Astrocyte (in vitro differentiated cells and primary cell): ENCODE data around the gene DNHD1. TPM values are rescaled to one million over a fixed set of nuclear protein-coding genes. Genes with fewer than 3 reads are reported as not detected.

Experiments
- DNase-seq: peaks from one replicate; pipeline ENCODE4 v3.0.0-alpha.2; 2010; ENCODE audit warnings: low read depth
- FAIRE-seq: peaks from 2 replicates; lab custom pipeline; 2011; peaks lifted over from hg19 to GRCh38; lab: Jason Lieb, UNC
- H2AFZ ChIP-seq: 2 replicates; pipeline ENCODE4 v1.6.0; 2012; ENCODE audit warnings: low read depth, low read length, inconsistent platforms
- H3K27ac ChIP-seq: 2 replicates; pipeline ENCODE4 v1.5.1; 2011; ENCODE audit warnings: low read depth, low read length, inconsistent platforms
- H3K27me3 ChIP-seq: 2 replicates; pipeline ENCODE4 v1.6.0; 2011; ENCODE audit warnings: low read length, inconsistent platforms; ENCODE audit not compliant: insufficient read depth
- H3K36me3 ChIP-seq: 2 replicates; pipeline ENCODE4 v1.5.1; 2011; ENCODE audit warnings: low read length, inconsistent platforms; ENCODE audit not compliant: insufficient read depth
- H3K4me1 ChIP-seq: 2 replicates; pipeline ENCODE4 v1.5.1; 2011; ENCODE audit warnings: low read length, inconsistent platforms; ENCODE audit not compliant: insufficient read depth
- H3K4me2 ChIP-seq: 2 replicates; pipeline ENCODE4 v1.6.0; 2012; ENCODE audit warnings: low read length, inconsistent platforms
- H3K4me3 ChIP-seq: 2 replicates; pipeline ENCODE4 v1.5.1; 2011; ENCODE audit warnings: low read depth, mild to moderate bottlenecking, low read length, inconsistent platforms; ENCODE audit not compliant: insufficient read depth
- H3K79me2 ChIP-seq: 2 replicates; pipeline ENCODE4 v1.6.0; 2012; ENCODE audit warnings: mild to moderate bottlenecking, low read length, inconsistent platforms; ENCODE audit not compliant: insufficient read depth
- H3K9ac ChIP-seq: 2 replicates; pipeline ENCODE4 v1.6.0; 2012; ENCODE audit warnings: mild to moderate bottlenecking, low read length, inconsistent platforms
- H3K9me3 ChIP-seq: 2 replicates; pipeline ENCODE4 v1.5.1; 2012; ENCODE audit warnings: low read depth, mild to moderate bottlenecking, low read length, inconsistent platforms; ENCODE audit not compliant: insufficient read depth
- H4K20me1 ChIP-seq: 2 replicates; pipeline ENCODE4 v1.6.0; 2012; ENCODE audit warnings: low read length, inconsistent platforms; ENCODE audit not compliant: insufficient read depth
- H3K27ac Mint-ChIP-seq: one replicate; pipeline ENCODE4 v1.8.0; 2021; ENCODE audit warnings: mild to moderate bottlenecking, mixed read lengths; ENCODE audit not compliant: unreplicated experiment
- H3K27me3 Mint-ChIP-seq: one replicate; pipeline ENCODE4 v1.8.0; 2021; ENCODE audit warnings: low read depth, mixed read lengths; ENCODE audit not compliant: unreplicated experiment
- H3K36me3 Mint-ChIP-seq: one replicate; pipeline ENCODE4 v1.8.0; 2021; ENCODE audit warnings: low read depth, mixed read lengths; ENCODE audit not compliant: unreplicated experiment
- H3K4me1 Mint-ChIP-seq: one replicate; pipeline ENCODE4 v1.8.0; 2021; ENCODE audit warnings: low read depth, mixed read lengths; ENCODE audit not compliant: unreplicated experiment
- H3K4me3 Mint-ChIP-seq: one replicate; pipeline ENCODE4 v1.8.0; 2021; ENCODE audit warnings: mild to moderate bottlenecking, moderate library complexity, mixed read lengths; ENCODE audit not compliant: unreplicated experiment
- H3K9me3 Mint-ChIP-seq: one replicate; pipeline ENCODE4 v1.8.0; 2021; ENCODE audit warnings: mild to moderate bottlenecking, mixed read lengths; ENCODE audit not compliant: unreplicated experiment
- EZH2 ChIP-seq: IDR thresholded peaks from 2 replicates; pipeline ENCODE4 v1.6.1; 2012; ENCODE audit warnings: mild to moderate bottlenecking, low read length, inconsistent platforms; ENCODE audit not compliant: insufficient read depth
- total RNA-seq: library from RNA; stranded (reverse); gene quantifications from 2 replicates; pipeline ENCODE4 v1.2.1, GENCODE V29; 2021
- TF ChIP-seq, protein P1 (sequence below): IDR thresholded peaks from 2 replicates; pipeline ENCODE4 v1.5.1; 2011; ENCODE audit warnings: low read depth, mild to moderate bottlenecking, inconsistent platforms, low read length, moderate library complexity; ENCODE audit not compliant: insufficient read depth

The DNHD1 gene
- total RNA-seq, 1 donor from 2014 or later, result 8.2 TPM

DNA sequence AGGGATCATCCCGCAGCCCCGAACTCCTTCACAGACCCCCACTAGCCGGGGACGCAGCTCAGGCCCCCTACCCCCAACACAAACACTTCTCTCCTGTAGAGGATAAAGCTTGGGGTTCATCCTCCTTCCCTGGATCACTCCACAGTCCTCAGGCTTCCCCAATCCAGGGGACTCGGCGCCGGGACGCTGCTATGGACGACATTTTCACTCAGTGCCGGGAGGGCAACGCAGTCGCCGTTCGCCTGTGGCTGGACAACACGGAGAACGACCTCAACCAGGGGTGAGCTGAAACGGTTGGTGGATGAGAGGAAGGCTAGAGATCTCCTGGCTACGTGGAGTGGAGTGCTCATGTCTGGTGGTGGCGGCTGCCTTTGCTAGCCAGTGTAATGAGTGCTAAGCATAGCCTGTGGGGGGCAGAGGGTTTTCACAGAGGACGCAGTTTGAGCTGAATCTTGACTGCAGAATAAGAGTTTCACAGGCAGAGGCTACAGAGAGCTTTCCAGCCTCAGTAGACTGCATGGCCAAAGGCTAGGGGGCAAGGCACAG, 107.1 kb downstream of the DNHD1 start:
- no peaks in the 10 kb centered on the region for H3K9me3 ChIP-seq
- no peak for FAIRE-seq
- Mint-ChIP-seq H3K4me1 (peaks cover 36% of the 10 kb centered on the region), H3K27me3 (no peaks in the 10 kb centered on the region), H3K4me3 (no peak overlapping the region), H3K9me3 (no peaks in the 10 kb centered on the region), H3K36me3 (peaks cover 15% of the 10 kb centered on the region), H3K27ac (no peak overlapping the region)
- H3K36me3 ChIP-seq, result peaks cover 38% of the 10 kb centered on the region
- peak overlapping the region; percentile 74 for H2AFZ ChIP-seq
- no peaks in the 10 kb centered on the region for H3K27me3 ChIP-seq
- DNase-seq, result peak; percentile 46
- peaks cover 40% of the 10 kb centered on the region for H4K20me1 ChIP-seq
- peak overlapping the region; percentile 95 for H3K4me3 ChIP-seq
- peaks cover 99% of the 10 kb centered on the region for H3K79me2 ChIP-seq
- peaks cover 45% of the 10 kb centered on the region for H3K4me1 ChIP-seq
- H3K4me2 ChIP-seq, result peak overlapping the region; percentile 97
- peak overlapping the region; percentile 85 for H3K27ac ChIP-seq
- H3K9ac ChIP-seq, result peak overlapping the region; percentile 96
- TF ChIP-seq, protein P1, sequence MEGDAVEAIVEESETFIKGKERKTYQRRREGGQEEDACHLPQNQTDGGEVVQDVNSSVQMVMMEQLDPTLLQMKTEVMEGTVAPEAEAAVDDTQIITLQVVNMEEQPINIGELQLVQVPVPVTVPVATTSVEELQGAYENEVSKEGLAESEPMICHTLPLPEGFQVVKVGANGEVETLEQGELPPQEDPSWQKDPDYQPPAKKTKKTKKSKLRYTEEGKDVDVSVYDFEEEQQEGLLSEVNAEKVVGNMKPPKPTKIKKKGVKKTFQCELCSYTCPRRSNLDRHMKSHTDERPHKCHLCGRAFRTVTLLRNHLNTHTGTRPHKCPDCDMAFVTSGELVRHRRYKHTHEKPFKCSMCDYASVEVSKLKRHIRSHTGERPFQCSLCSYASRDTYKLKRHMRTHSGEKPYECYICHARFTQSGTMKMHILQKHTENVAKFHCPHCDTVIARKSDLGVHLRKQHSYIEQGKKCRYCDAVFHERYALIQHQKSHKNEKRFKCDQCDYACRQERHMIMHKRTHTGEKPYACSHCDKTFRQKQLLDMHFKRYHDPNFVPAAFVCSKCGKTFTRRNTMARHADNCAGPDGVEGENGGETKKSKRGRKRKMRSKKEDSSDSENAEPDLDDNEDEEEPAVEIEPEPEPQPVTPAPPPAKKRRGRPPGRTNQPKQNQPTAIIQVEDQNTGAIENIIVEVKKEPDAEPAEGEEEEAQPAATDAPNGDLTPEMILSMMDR, result no peak
- TF ChIP-seq EZH2, result no peak

DNA sequence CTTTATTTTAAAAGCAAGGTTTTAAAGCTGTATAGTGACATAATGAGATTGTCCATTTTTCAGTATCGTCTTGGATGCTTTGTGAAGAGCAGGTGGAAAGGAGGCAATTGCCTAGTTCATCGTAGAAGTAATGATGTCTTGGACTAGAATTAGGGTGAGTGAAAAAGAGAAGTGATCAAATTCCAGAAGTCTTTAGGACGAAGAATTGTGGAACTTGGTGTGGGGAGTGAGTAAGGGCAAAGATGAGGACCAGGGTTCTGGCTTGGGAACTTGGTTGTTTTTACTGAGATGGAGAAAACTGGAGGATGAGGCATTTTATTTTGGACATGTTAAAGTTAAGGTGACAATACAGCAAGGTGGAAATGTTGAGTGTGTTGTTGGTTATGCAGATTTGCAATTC, 107.7 kb downstream of the DNHD1 start:
- no peaks in the 10 kb centered on the region for H3K9me3 ChIP-seq
- TF ChIP-seq, protein P1, result no peak
- no peak for TF ChIP-seq EZH2
- H3K4me3 ChIP-seq, result peak overlapping the region; percentile 95
- H3K27me3 ChIP-seq, result no peaks in the 10 kb centered on the region
- Mint-ChIP-seq H3K27ac (no peak overlapping the region), H3K36me3 (peaks cover 13% of the 10 kb centered on the region), H3K4me3 (no peak overlapping the region), H3K27me3 (no peaks in the 10 kb centered on the region), H3K4me1 (peaks cover 39% of the 10 kb centered on the region), H3K9me3 (no peaks in the 10 kb centered on the region)
- H3K4me1 ChIP-seq, result peaks cover 45% of the 10 kb centered on the region
- peak overlapping the region; percentile 97 for H3K4me2 ChIP-seq
- H2AFZ ChIP-seq, result no peak overlapping the region
- FAIRE-seq (no peak), DNase-seq (no peak)
- H3K9ac ChIP-seq, result peak overlapping the region; percentile 96
- peak overlapping the region; percentile 85 for H3K27ac ChIP-seq
- peaks cover 38% of the 10 kb centered on the region for H3K36me3 ChIP-seq
- H4K20me1 ChIP-seq, result peaks cover 34% of the 10 kb centered on the region
- H3K79me2 ChIP-seq, result peaks cover 99% of the 10 kb centered on the region

DNA sequence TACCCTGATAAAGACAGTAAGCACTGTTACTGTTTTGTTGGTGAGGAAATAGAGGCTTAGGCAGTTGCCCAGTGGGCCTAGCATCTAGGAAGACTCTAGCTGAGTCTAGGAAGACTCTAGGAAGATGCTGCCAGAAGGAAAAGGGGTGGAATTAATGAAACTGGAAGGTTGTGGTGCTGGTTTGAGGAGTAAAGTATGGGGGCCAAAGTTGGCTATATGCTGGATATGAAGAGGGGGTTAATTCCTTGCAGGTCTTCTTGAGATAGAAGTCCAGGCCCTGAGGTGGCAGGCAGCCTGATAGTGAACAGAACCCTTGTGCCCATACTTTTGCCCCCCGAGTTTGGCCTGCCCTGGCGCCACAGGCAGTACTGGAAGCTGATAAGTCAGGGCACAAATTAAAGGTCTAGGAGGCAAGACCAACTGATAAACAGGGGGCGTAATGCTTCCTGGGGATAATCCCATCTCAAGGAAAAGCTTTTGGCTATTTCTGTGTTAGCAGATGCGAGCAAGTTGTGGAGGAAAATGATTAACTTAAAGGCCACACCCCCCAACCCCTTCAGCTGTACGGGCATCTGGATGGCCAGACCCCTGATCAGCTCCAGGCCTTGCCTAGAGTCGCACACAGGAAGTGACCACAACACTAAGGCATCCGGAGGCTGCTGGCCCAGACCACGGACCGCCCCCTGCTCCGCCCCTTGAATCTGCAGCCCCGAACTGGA, 109.5 kb downstream of the DNHD1 start:
- Mint-ChIP-seq H3K4me3 (peak overlapping the region; percentile 58), H3K36me3 (peaks cover 21% of the 10 kb centered on the region), H3K27ac (no peak overlapping the region), H3K27me3 (no peaks in the 10 kb centered on the region), H3K9me3 (no peaks in the 10 kb centered on the region), H3K4me1 (peaks cover 46% of the 10 kb centered on the region)
- H3K36me3 ChIP-seq, result peaks cover 39% of the 10 kb centered on the region
- peak overlapping the region; percentile 80 for H3K27ac ChIP-seq
- FAIRE-seq (peak; percentile 26), DNase-seq (peak; percentile 91)
- peak overlapping the region; percentile 97 for H3K4me2 ChIP-seq
- H3K27me3 ChIP-seq, result no peaks in the 10 kb centered on the region
- H4K20me1 ChIP-seq, result peaks cover 28% of the 10 kb centered on the region
- H3K4me1 ChIP-seq, result peaks cover 61% of the 10 kb centered on the region
- TF ChIP-seq EZH2, result no peak
- TF ChIP-seq, protein P1, result no peak
- peak overlapping the region; percentile 38 for H3K4me3 ChIP-seq
- peaks cover 99% of the 10 kb centered on the region for H3K79me2 ChIP-seq
- H3K9ac ChIP-seq, result peak overlapping the region; percentile 63
- no peak overlapping the region for H2AFZ ChIP-seq
- no peaks in the 10 kb centered on the region for H3K9me3 ChIP-seq
